MCF 10A (cell line): ENCODE results near the gene LRRK2. TPM values are rescaled to one million over a fixed set of nuclear protein-coding genes. Genes with fewer than 3 reads are reported as not detected.
"Not testable (repeated sequence)": the region's sequence is repeated elsewhere in the genome, so short reads cannot be mapped to it uniquely, and the experiment has no call there.

Experiments
- BruUV-seq: library from RNA; stranded (reverse); fragments of 400-500 nt; replicated peaks from 2 replicates; lab custom pipeline; 2021; lab: Mats Ljungman, UMichigan
- CTCF ChIA-PET: fragments of 300-600 bp; sonication (Branson Sonifier 250); formaldehyde crosslinking; extraction: SDS; loops from one replicate; lab custom pipeline; 2021; ENCODE audit warnings: antibody characterized with exemption, inconsistent platforms; lab: Yijun Ruan, JAX
- POLR2A ChIA-PET: fragments of 300-600, 350-650 bp; sonication (Branson Sonifier 250); formaldehyde crosslinking; extraction: SDS; loops from one replicate; lab custom pipeline; 2020; ENCODE audit warnings: antibody characterized with exemption, inconsistent platforms; lab: Yijun Ruan, JAX
- DNase-seq: peaks from one replicate; pipeline ENCODE4 v3.0.0-alpha.2; 2018; ENCODE audit not compliant: unreplicated experiment
- H3K27ac Mint-ChIP-seq: one replicate; pipeline ENCODE4 v1.8.0; 2022; ENCODE audit warnings: mild to moderate bottlenecking, low read depth, mixed read lengths; ENCODE audit not compliant: unreplicated experiment
- H3K27me3 Mint-ChIP-seq: one replicate; pipeline ENCODE4 v1.8.0; 2022; ENCODE audit warnings: mixed read lengths; ENCODE audit not compliant: insufficient read depth, unreplicated experiment
- H3K36me3 Mint-ChIP-seq: one replicate; pipeline ENCODE4 v1.8.0; 2022; ENCODE audit warnings: mild to moderate bottlenecking, moderate library complexity, mixed read lengths; ENCODE audit not compliant: insufficient read depth, unreplicated experiment
- H3K4me1 Mint-ChIP-seq: one replicate; pipeline ENCODE4 v1.8.0; 2022; ENCODE audit warnings: mixed read lengths; ENCODE audit not compliant: insufficient read depth, unreplicated experiment
- H3K4me3 Mint-ChIP-seq: one replicate; pipeline ENCODE4 v1.8.0; 2022; ENCODE audit warnings: mild to moderate bottlenecking, moderate library complexity, mixed read lengths; ENCODE audit not compliant: unreplicated experiment
- H3K9me3 Mint-ChIP-seq: one replicate; pipeline ENCODE4 v1.8.0; 2022; ENCODE audit warnings: mixed read lengths; ENCODE audit not compliant: unreplicated experiment
- CTCF ChIP-seq: fragments of 200-600 bp; IDR thresholded peaks from one replicate; pipeline ENCODE4 v1.8.0; 2022; ENCODE audit warnings: antibody characterized with exemption, mild to moderate bottlenecking; ENCODE audit not compliant: unreplicated experiment
- intact Hi-C: fragments of 100-400 bp; cut with micrococcal nuclease; formaldehyde crosslinking; loops from 2 replicates; pipeline ENCODE4 v1.14.1; 2022
- total RNA-seq: library from RNA; stranded (reverse); gene quantifications from 2 replicates; pipeline ENCODE4 v1.2.3, GENCODE V29; 2022

The LRRK2 gene
- total RNA-seq, 1 experiment from 2014 or later: 4.2 TPM

- peak overlapping the region; percentile 77 for H3K27ac Mint-ChIP-seq
- no peaks in the 10 kb centered on the region for H3K27me3 Mint-ChIP-seq
- no peaks in the 10 kb centered on the region for H3K9me3 Mint-ChIP-seq
- H3K36me3 Mint-ChIP-seq: no peaks in the 10 kb centered on the region
- peaks cover 19% of the 10 kb centered on the region for H3K4me1 Mint-ChIP-seq
- BruUV-seq: no TSS peak
- ChIA-PET CTCF (interaction anchor here (0.8 to 1.7 kb wide), 4 partner anchors 16 to 108 kb away, joined by 3 to 6 read pairs (median 4); no protein-coding TSS in a partner anchor), POLR2A (interaction anchor here (0.7 to 6.4 kb wide), 8 partner anchors 9 to 53 kb away, joined by 3 to 52 read pairs (median 3); partner anchors contain the start of gene LRRK2)
- intact Hi-C loops: no loop called here
- DNase-seq: peak; percentile 96
- H3K4me3 Mint-ChIP-seq: no peak overlapping the region
- no peak for TF ChIP-seq CTCF
These were observed 17.2 kb upstream of the LRRK2 start for GRCh38 chr12:40207551-40207950.

- TF ChIP-seq CTCF: no peak
- Mint-ChIP-seq H3K27ac (peak overlapping the region; percentile 13), H3K4me1 (peaks cover 19% of the 10 kb centered on the region), H3K9me3 (no peaks in the 10 kb centered on the region), H3K27me3 (no peaks in the 10 kb centered on the region), H3K36me3 (no peaks in the 10 kb centered on the region), H3K4me3 (no peak overlapping the region)
- BruUV-seq: no TSS peak
- no peak for DNase-seq
- ChIA-PET CTCF (interaction anchor here (0.6 to 1.7 kb wide), 7 partner anchors 15 to 144 kb away, joined by 3 to 6 read pairs (median 4); partner anchors contain the start of gene LRRK2), POLR2A (interaction anchor here (0.6 to 6.4 kb wide), 7 partner anchors 8 to 441 kb away, joined by 3 to 52 read pairs (median 4); partner anchors contain the start of gene LRRK2)
- intact Hi-C loops: no loop called here
These were observed 15.9 kb upstream of the LRRK2 start for GRCh38 chr12:40208707-40209446.

GRCh38 chr12:40209886-40210285 lies 14.9 kb upstream of the LRRK2 start:
- no peak overlapping the region for H3K4me3 Mint-ChIP-seq
- no peak for DNase-seq
- no peak overlapping the region for H3K27ac Mint-ChIP-seq
- no peaks in the 10 kb centered on the region for H3K27me3 Mint-ChIP-seq
- no peaks in the 10 kb centered on the region for H3K9me3 Mint-ChIP-seq
- intact Hi-C loops: no loop called here
- peaks cover 20% of the 10 kb centered on the region for H3K4me1 Mint-ChIP-seq
- TF ChIP-seq CTCF: no peak
- no TSS peak for BruUV-seq
- ChIA-PET CTCF (interaction anchor here (0.5 to 1.2 kb wide), 2 partner anchors 12 to 16 kb away, joined by 4 to 5 read pairs; no protein-coding TSS in a partner anchor), POLR2A (interaction anchor here (0.7 to 6.4 kb wide), 3 partner anchors 14 to 87 kb away, joined by 3 to 52 read pairs (median 20); partner anchors contain the start of gene LRRK2)
- H3K36me3 Mint-ChIP-seq: no peaks in the 10 kb centered on the region

GRCh38 chr12:40211186-40211585 lies 13.6 kb upstream of the LRRK2 start:
- H3K9me3 Mint-ChIP-seq, intact Hi-C loops, BruUV-seq, H3K36me3 Mint-ChIP-seq, DNase-seq, H3K27ac Mint-ChIP-seq, H3K27me3 Mint-ChIP-seq, H3K4me3 Mint-ChIP-seq: not testable (repeated sequence)
- POLR2A ChIA-PET: interaction anchor here (1.1 to 6.4 kb wide), 2 partner anchors 44 to 53 kb away, joined by 3 to 52 read pairs; no protein-coding TSS in a partner anchor
- CTCF ChIA-PET: interaction anchor here (0.8 kb wide), 1 partner anchor 114 kb away, joined by 3 read pairs; no protein-coding TSS in a partner anchor
- H3K4me1 Mint-ChIP-seq: peaks cover 33% of the 10 kb centered on the region
